Ovary (tissue), 9 donors: Measurements from ENCODE around the gene BUB1B. TPM values are rescaled to one million over a fixed set of nuclear protein-coding genes. Genes with fewer than 3 reads are reported as not detected.

ENCODE experiments used
- DNase-seq, 5 donors: peaks; one replicate each; pipeline ENCODE4 v3.0.0-alpha.2; 2019 to 2020
- H3K27ac ChIP-seq, 2 donors: fragments of 200-600 bp; one replicate each; pipeline versions ENCODE4 v1.5.1 to v1.8.0; 2019 to 2022
- H3K27me3 ChIP-seq: fragments of 200-600 bp; one replicate; pipeline ENCODE4 v1.8.0; 2022
- H3K36me3 ChIP-seq: fragments of 200-600 bp; sonication (generic); one replicate; pipeline ENCODE4 v1.5.1; 2019
- H3K4me1 ChIP-seq: one replicate; pipeline ENCODE4 v1.8.1; 2013; ENCODE audit warnings: mild to moderate bottlenecking, moderate library complexity; ENCODE audit not compliant: insufficient read depth
- H3K4me3 ChIP-seq: fragments of 200-600 bp; sonication (generic); one replicate; pipeline ENCODE4 v1.5.1; 2017
- H3K9me3 ChIP-seq, 2 donors: fragments of 200-600 bp in 1 of 2; sonication (generic) in 1 of 2; one replicate each; pipeline versions ENCODE4 v1.5.1 to v1.8.1; 2013 to 2019; ENCODE audit warnings: mild to moderate bottlenecking in 1 of 2, moderate library complexity in 1 of 2
- CTCF ChIP-seq, 3 donors: fragments of 450-650 bp in 2 of 3; fragments of 200-600 bp in 1 of 3; IDR thresholded peaks; one replicate each; pipeline versions ENCODE4 v1.5.1 to v1.8.0; 2016 to 2022; ENCODE audit warnings: antibody characterized with exemption in 3 of 3, mild to moderate bottlenecking in 1 of 3
- EP300 ChIP-seq: sonication (generic); formaldehyde crosslinking; IDR thresholded peaks from one replicate; pipeline ENCODE4 v1.6.1; 2017; ENCODE audit warnings: antibody characterized with exemption
- POLR2A ChIP-seq: fragments of 450-650 bp; IDR thresholded peaks from one replicate; pipeline ENCODE4 v1.6.1; 2017; ENCODE audit warnings: antibody characterized with exemption, mild to moderate bottlenecking, moderate library complexity
- WGBS, 3 donors: extraction: QIAGEN DNeasy Blood & Tissue Kit in 1 of 3; methylation state at CpG; one replicate each; pipeline versions ENCODE4 v1.1.5 to v1.1.7; 2013 to 2017; 5-methylcytosine and 5-hydroxymethylcytosine counted together
- intact Hi-C, 4 donors: fragments of 100-400 bp; cut with DNase I; formaldehyde crosslinking; loops; one replicate each; pipeline versions ENCODE4 v1.11.0 to v1.15.1; 2022 to 2023
- polyA plus RNA-seq, 2 donors: library from polyadenylated mRNA; stranded (reverse); fragments of 200-250 nt in 1 of 2; fragments of 350-450 nt in 1 of 2; fragmentation: Illumina TruSeq in 1 of 2; extraction: RNeasy Lipid Tissue Mini Kit (QIAGEN cat#74804) in 1 of 2; gene quantifications; one replicate each; pipeline ENCODE4 v1.2.3, GENCODE V29; 2013 to 2014
- total RNA-seq, 7 donors: library from RNA; depleted of rRNA in 2 of 7; stranded (reverse); fragments of >200 nt in 2 of 7; fragmentation: NEBNext Ultra II Directional in 3 of 7; extraction: Animal tissue kit (Norgen Biotek cat#: 25700) in 3 of 7; gene quantifications; one replicate each; pipeline versions ENCODE4 v1.1.0 to v1.2.4, GENCODE V29; 2016 to 2023
- donor health status: DM: no; HTN: no; CAD: no; lungs with moderate emphysema.
- donor health status: DM: no; HTN: no; CAD: no.
- donor health status: Bipolar disorder and iron deficiency.
- donor health status: DM: yes; HTN: yes; CAD: no.
- donor health status: DM: no; HTN: no; CAD: no.
- donor health status: DM: yes; HTN: yes; CAD: no.

Gene BUB1B
- total and polyA plus RNA-seq, 9 donors, result 0.43 to 2.4 (median 1.2) TPM; not detected in 1

- no peaks in the 10 kb centered on the region for H3K9me3 ChIP-seq
- no peak overlapping the region for H3K4me3 ChIP-seq
- no peak for DNase-seq
- no peak for TF ChIP-seq CTCF (IDR thresholded peaks at IDR 0.05)
- H3K36me3 ChIP-seq, result no peaks in the 10 kb centered on the region
- no peaks in the 10 kb centered on the region for H3K4me1 ChIP-seq
- intact Hi-C loops, result no loop called here
- no peaks in the 10 kb centered on the region for H3K27me3 ChIP-seq
- 46 to 50% (median 49%) methylated on average over 9 of the region's 9 CpGs for WGBS, 3 donors
- H3K27ac ChIP-seq, result no peak overlapping the region
These were observed 23.0 kb downstream of the BUB1B start for GRCh38 chr15:40183636-40184463.

- H3K4me3 ChIP-seq, result no peak overlapping the region
- H3K4me1 ChIP-seq, result no peaks in the 10 kb centered on the region
- TF ChIP-seq EP300 (no peak), POLR2A (no peak), CTCF (IDR thresholded peaks at IDR 0.05) (no peak)
- DNase-seq, result no peak
- intact Hi-C loops, result no loop called here
- H3K36me3 ChIP-seq, result no peaks in the 10 kb centered on the region
- H3K27me3 ChIP-seq, result no peaks in the 10 kb centered on the region
- H3K9me3 ChIP-seq, result no peaks in the 10 kb centered on the region
- H3K27ac ChIP-seq, result no peak overlapping the region
- whole genome bisulfite sequencing, 3 donors, result 84 to 93% (median 86%) methylated on average over 6 of the region's 6 CpGs
These were observed 29.7 kb downstream of the BUB1B start for GRCh38 chr15:40190591-40190990.

- 38 to 70% (median 64%) methylated on average over 1 of the region's 1 CpG for WGBS, 3 donors
- no peak overlapping the region for H3K4me3 ChIP-seq
These were observed 32.1 kb downstream of the BUB1B start for GRCh38 chr15:40192942-40193341.

GRCh38 chr15:40197434-40197833, 36.6 kb downstream of the BUB1B start:
- no peak overlapping the region for H3K27ac ChIP-seq
- TF ChIP-seq EP300 (no peak), POLR2A (no peak), CTCF (IDR thresholded peaks at IDR 0.05) (no peak)
- no peak for DNase-seq
- intact Hi-C loops, result no loop called here
- H3K4me1 ChIP-seq, result no peaks in the 10 kb centered on the region
- H3K4me3 ChIP-seq, result no peak overlapping the region
- 90 to 97% (median 97%) methylated on average over 1 of the region's 1 CpG for WGBS, 3 donors
- no peaks in the 10 kb centered on the region for H3K36me3 ChIP-seq
- H3K9me3 ChIP-seq, result no peaks in the 10 kb centered on the region
- no peaks in the 10 kb centered on the region for H3K27me3 ChIP-seq

More at GRCh38 chr15:40192942-40193341, 32.1 kb downstream of the BUB1B start:
- no peaks in the 10 kb centered on the region for H3K27me3 ChIP-seq
- DNase-seq, result no peak
- H3K36me3 ChIP-seq, result no peaks in the 10 kb centered on the region
- no peaks in the 10 kb centered on the region for H3K4me1 ChIP-seq
- TF ChIP-seq EP300, result no peak
- no peak for TF ChIP-seq POLR2A
- no peak for TF ChIP-seq CTCF (IDR thresholded peaks at IDR 0.05)
- H3K27ac ChIP-seq, result no peak overlapping the region
- H3K9me3 ChIP-seq, result no peaks in the 10 kb centered on the region
- intact Hi-C loops, result no loop called here
